ENCODE measurements around the gene THADA. TPM values are rescaled to one million over a fixed set of nuclear protein-coding genes. Genes with fewer than 3 reads are reported as not detected.
A peak's percentile ranks its signal among the peaks of the same experiment; 100 is the strongest.

Gene THADA
- total RNA-seq, 4 donors from 2014 or later, result 26.2 to 58.3 (median 29.7) TPM

GRCh38 chr2:43412114-43412753, 183.6 kb downstream of the THADA start:
- no peak for DNase-seq (ENCODE audit: low spot score in 2 of 2)
- 14% methylated on average over 3 of the region's 3 CpGs for WGBS
- Histone ChIP-seq H3K36me3 (no peaks in the 10 kb centered on the region), H3K9me3 (no peaks in the 10 kb centered on the region), H3K27ac (no peak overlapping the region), H3K4me1 (peaks cover 50% of the 10 kb centered on the region), H3K4me3 (no peak overlapping the region), H3K27me3 (no peaks in the 10 kb centered on the region)
- TF ChIP-seq EP300 (IDR thresholded peaks at IDR 0.05) (no peak), CTCF (IDR thresholded peaks at IDR 0.05) (no peak), POLR2A (IDR thresholded peaks at IDR 0.05) (no peak), POLR2AphosphoS5 (IDR thresholded peaks at IDR 0.05) (no peak)

GRCh38 chr2:43410055-43410604, 185.7 kb downstream of the THADA start:
- DNase-seq (ENCODE audit: low spot score in 2 of 2), result no peak
- Histone ChIP-seq H3K9me3 (no peaks in the 10 kb centered on the region), H3K27me3 (no peaks in the 10 kb centered on the region), H3K4me3 (no peak overlapping the region), H3K27ac (no peak overlapping the region), H3K4me1 (peaks cover 46% of the 10 kb centered on the region), H3K36me3 (no peaks in the 10 kb centered on the region)
- 90% methylated on average over 6 of the region's 6 CpGs for WGBS
- TF ChIP-seq POLR2AphosphoS5 (IDR thresholded peaks at IDR 0.05) (no peak), POLR2A (IDR thresholded peaks at IDR 0.05) (no peak), EP300 (IDR thresholded peaks at IDR 0.05) (no peak), CTCF (IDR thresholded peaks at IDR 0.05) (no peak)

GRCh38 chr2:43408407-43409160, 187.3 kb downstream of the THADA start:
- 49% methylated on average over 2 of the region's 2 CpGs for WGBS
- DNase-seq (ENCODE audit: low spot score in 2 of 2), result no peak
- Histone ChIP-seq H3K36me3 (no peaks in the 10 kb centered on the region), H3K4me3 (no peak overlapping the region), H3K4me1 (peaks cover 39% of the 10 kb centered on the region), H3K9me3 (no peaks in the 10 kb centered on the region), H3K27me3 (no peaks in the 10 kb centered on the region), H3K27ac (peak overlapping the region; percentile 12)
- TF ChIP-seq EP300 (IDR thresholded peaks at IDR 0.05), result no peak
- no peak for TF ChIP-seq POLR2A (IDR thresholded peaks at IDR 0.05)
- TF ChIP-seq POLR2AphosphoS5 (IDR thresholded peaks at IDR 0.05), result no peak
- TF ChIP-seq CTCF (IDR thresholded peaks at IDR 0.05), result no peak

- TF ChIP-seq EP300 (IDR thresholded peaks at IDR 0.05), result no peak
- TF ChIP-seq POLR2A (IDR thresholded peaks at IDR 0.05), result no peak
- no peak for TF ChIP-seq POLR2AphosphoS5 (IDR thresholded peaks at IDR 0.05)
- no peak for TF ChIP-seq CTCF (IDR thresholded peaks at IDR 0.05)
- H3K9me3 ChIP-seq, result no peaks in the 10 kb centered on the region
- H3K27me3 ChIP-seq, result no peaks in the 10 kb centered on the region
- peak overlapping the region; percentile 9 for H3K27ac ChIP-seq
- H3K4me1 ChIP-seq, result peaks cover 45% of the 10 kb centered on the region
- no peak for DNase-seq (ENCODE audit: low spot score in 2 of 2)
- 46% methylated on average over 2 of the region's 2 CpGs for WGBS
- no peak overlapping the region for H3K4me3 ChIP-seq
- H3K36me3 ChIP-seq, result no peaks in the 10 kb centered on the region
These were observed 187.9 kb downstream of the THADA start for GRCh38 chr2:43407935-43408334.

GRCh38 chr2:43406651-43407279, 189.1 kb downstream of the THADA start:
- DNase-seq (ENCODE audit: low spot score in 2 of 2), result no peak
- Histone ChIP-seq H3K4me1 (peaks cover 47% of the 10 kb centered on the region), H3K36me3 (no peaks in the 10 kb centered on the region), H3K9me3 (no peaks in the 10 kb centered on the region), H3K27ac (no peak overlapping the region), H3K27me3 (no peaks in the 10 kb centered on the region), H3K4me3 (no peak overlapping the region)
- TF ChIP-seq EP300 (IDR thresholded peaks at IDR 0.05) (no peak), CTCF (IDR thresholded peaks at IDR 0.05) (no peak), POLR2A (IDR thresholded peaks at IDR 0.05) (no peak), POLR2AphosphoS5 (IDR thresholded peaks at IDR 0.05) (no peak)
- 47% methylated on average over 6 of the region's 6 CpGs for WGBS

All from suprapubic skin (tissue), 4 donors.